Trophoblast cell (in vitro differentiated cells and primary cell): ENCODE results near the gene TNK1.

Experiments used
- DNase-seq, 2 donors: peaks; one replicate each; pipeline ENCODE4 v3.0.0-alpha.2; 2016
- H2AFZ ChIP-seq: 2 replicates; pipeline ENCODE4 v1.6.1; 2013; ENCODE audit warnings: low read length, moderate library complexity, mild to moderate bottlenecking; ENCODE audit not compliant: insufficient read depth, poor library complexity
- H2AK5ac ChIP-seq: 2 replicates; pipeline ENCODE4 v1.6.1; 2013; ENCODE audit warnings: mild to moderate bottlenecking, low read length
- H2BK120ac ChIP-seq: 2 replicates; pipeline ENCODE4 v1.6.1; 2013; ENCODE audit warnings: low read length, mild to moderate bottlenecking, moderate library complexity; ENCODE audit not compliant: insufficient read depth, poor library complexity
- H2BK12ac ChIP-seq: 2 replicates; pipeline ENCODE4 v1.6.1; 2013; ENCODE audit warnings: mild to moderate bottlenecking, low read length, moderate library complexity
- H2BK5ac ChIP-seq: 2 replicates; pipeline ENCODE4 v1.6.1; 2013; ENCODE audit warnings: low read length, low read depth, moderate library complexity, mild to moderate bottlenecking; ENCODE audit not compliant: poor library complexity
- H3K14ac ChIP-seq: 2 replicates; pipeline ENCODE4 v1.6.1; 2013; ENCODE audit warnings: mild to moderate bottlenecking, low read length
- H3K18ac ChIP-seq: 2 replicates; pipeline ENCODE4 v1.6.1; 2013; ENCODE audit warnings: mild to moderate bottlenecking, low read length
- H3K23ac ChIP-seq: 2 replicates; pipeline ENCODE4 v1.6.1; 2013; ENCODE audit warnings: low read length
- H3K27ac ChIP-seq: 2 replicates; pipeline ENCODE4 v1.5.1; 2013; ENCODE audit warnings: low read depth, mild to moderate bottlenecking, inconsistent platforms, low read length, moderate library complexity
- H3K27me3 ChIP-seq: 2 replicates; pipeline ENCODE4 v1.6.1; 2013; ENCODE audit warnings: inconsistent platforms, mild to moderate bottlenecking, low read length, moderate library complexity; ENCODE audit not compliant: insufficient read depth
- H3K36me3 ChIP-seq, 2 experiments: 1 replicate in 1 of 2; 2 replicates in 1 of 2; pipeline ENCODE4 v1.6.1; 2013; ENCODE audit warnings: low read length in 2 of 2, mild to moderate bottlenecking in 2 of 2, moderate library complexity in 1 of 2; ENCODE audit not compliant: insufficient read depth in 2 of 2, control insufficient read depth in 1 of 2
- H3K4ac ChIP-seq: 2 replicates; pipeline ENCODE4 v1.6.1; 2013; ENCODE audit warnings: low read depth, mild to moderate bottlenecking, low read length, moderate library complexity
- H3K4me1 ChIP-seq, 2 experiments: 1 replicate in 1 of 2; 2 replicates in 1 of 2; pipeline ENCODE4 v1.6.1; 2013; ENCODE audit warnings: low read length in 2 of 2, mild to moderate bottlenecking in 2 of 2, moderate library complexity in 1 of 2; ENCODE audit not compliant: insufficient read depth in 2 of 2, control insufficient read depth in 1 of 2
- H3K4me2 ChIP-seq: 2 replicates; pipeline ENCODE4 v1.6.1; 2013; ENCODE audit warnings: inconsistent platforms, mild to moderate bottlenecking, low read length, moderate library complexity
- H3K4me3 ChIP-seq: 2 replicates; pipeline ENCODE4 v1.5.1; 2013; ENCODE audit warnings: mild to moderate bottlenecking, low read depth, low read length, inconsistent platforms
- H3K79me1 ChIP-seq: one replicate; pipeline ENCODE4 v1.6.1; 2013; ENCODE audit warnings: low read length
- H3K79me2 ChIP-seq: 2 replicates; pipeline ENCODE4 v1.6.1; 2013; ENCODE audit warnings: low read length, mild to moderate bottlenecking; ENCODE audit not compliant: control insufficient read depth, insufficient read depth, poor library complexity
- H3K9ac ChIP-seq: 2 replicates; pipeline ENCODE4 v1.6.1; 2013; ENCODE audit warnings: mild to moderate bottlenecking, low read length
- H3K9me3 ChIP-seq: 2 replicates; pipeline ENCODE4 v1.6.1; 2013; ENCODE audit warnings: low read depth, mild to moderate bottlenecking, control low read depth, inconsistent platforms, low read length; ENCODE audit not compliant: insufficient read depth
- H4K12ac ChIP-seq: 2 replicates; pipeline ENCODE4 v1.6.1; 2013; ENCODE audit warnings: low read depth, mild to moderate bottlenecking, low read length, moderate library complexity
- H4K8ac ChIP-seq: 2 replicates; pipeline ENCODE4 v1.6.1; 2013; ENCODE audit warnings: low read depth, mild to moderate bottlenecking, low read length, moderate library complexity
- H4K91ac ChIP-seq: one replicate; pipeline ENCODE4 v1.6.1; 2013; ENCODE audit warnings: low read depth, mild to moderate bottlenecking, low read length, moderate library complexity
- WGBS: extraction: QIAGEN DNeasy Blood & Tissue Kit; methylation state at CpG from one replicate; pipeline ENCODE4 v1.1.7; 2013; ENCODE audit warnings: missing lambda C conversion rate; ENCODE audit not compliant: insufficient read length, insufficient coverage; ENCODE audit errors: extremely low coverage; 5-methylcytosine and 5-hydroxymethylcytosine counted together

Gene TNK1

GRCh38 chr17:7396147-7396546 is 15.3 kb downstream of the TNK1 start:
- H3K4me3 ChIP-seq: peak overlapping the region; percentile 7
- H3K9me3 ChIP-seq: no peaks in the 10 kb centered on the region
- H2BK120ac ChIP-seq: no peak overlapping the region
- H3K27ac ChIP-seq: no peak overlapping the region
- no peak overlapping the region for H4K12ac ChIP-seq
- no peak overlapping the region for H2AFZ ChIP-seq
- peaks cover 14 to 18% of the 10 kb centered on the region in 2 experiments for H3K4me1 ChIP-seq
- no peak overlapping the region for H3K23ac ChIP-seq
- H3K79me1 ChIP-seq: peaks cover 17% of the 10 kb centered on the region
- WGBS: no CpG with 5 or more reads among the region's 4 CpGs
- H3K18ac ChIP-seq: no peak overlapping the region
- H3K79me2 ChIP-seq: peaks cover 12% of the 10 kb centered on the region
- no peak overlapping the region for H4K91ac ChIP-seq
- no peak overlapping the region for H2BK5ac ChIP-seq
- H3K4ac ChIP-seq: no peak overlapping the region
- no peak overlapping the region for H4K8ac ChIP-seq
- peaks cover 10 to 13% of the 10 kb centered on the region in 2 experiments for H3K36me3 ChIP-seq
- no peak overlapping the region for H2BK12ac ChIP-seq
- no peak for DNase-seq
- H3K27me3 ChIP-seq: no peaks in the 10 kb centered on the region
- H3K4me2 ChIP-seq: no peak overlapping the region
- H3K9ac ChIP-seq: no peak overlapping the region
- H3K14ac ChIP-seq: no peak overlapping the region
- H2AK5ac ChIP-seq: peak overlapping the region; percentile 46

- Histone ChIP-seq H4K91ac (no peak overlapping the region), H3K14ac (no peak overlapping the region), H3K4me3 (no peak overlapping the region), H4K8ac (no peak overlapping the region), H3K9me3 (no peaks in the 10 kb centered on the region), H3K4me1 (peaks cover 13 to 17% of the 10 kb centered on the region in 2 experiments), H3K79me1 (peaks cover 19% of the 10 kb centered on the region), H3K79me2 (peaks cover 9% of the 10 kb centered on the region), H2AFZ (no peak overlapping the region), H3K27me3 (no peaks in the 10 kb centered on the region), H2BK5ac (no peak overlapping the region), H2BK120ac (no peak overlapping the region), H3K27ac (no peak overlapping the region), H3K4me2 (no peak overlapping the region), H4K12ac (no peak overlapping the region), H3K36me3 (no peaks in the 10 kb centered on the region), H2BK12ac (no peak overlapping the region), H3K4ac (no peak overlapping the region), H2AK5ac (no peak overlapping the region), H3K23ac (no peak overlapping the region), H3K18ac (no peak overlapping the region), H3K9ac (no peak overlapping the region)
- DNase-seq: no peak
- WGBS: no CpG with 5 or more reads among the region's 2 CpGs
These were observed 17.7 kb downstream of the TNK1 start for GRCh38 chr17:7398612-7399011.

GRCh38 chr17:7403043-7403726 is 22.3 kb downstream of the TNK1 start:
- peak overlapping the region; percentile 34 for H3K23ac ChIP-seq
- peak overlapping the region; percentile 87 for H3K14ac ChIP-seq
- peak overlapping the region; percentile 46 for H2BK120ac ChIP-seq
- H3K4me3 ChIP-seq: peak overlapping the region; percentile 68
- peak overlapping the region; percentile 94 for H2BK12ac ChIP-seq
- H3K18ac ChIP-seq: peak overlapping the region; percentile 92
- peak overlapping the region; percentile 3 for H2AK5ac ChIP-seq
- H4K91ac ChIP-seq: peak overlapping the region; percentile 75
- peak overlapping the region; percentile 78 for H3K4ac ChIP-seq
- peaks cover 3% of the 10 kb centered on the region for H3K79me2 ChIP-seq
- peak overlapping the region; percentile 54 for H3K9ac ChIP-seq
- peak overlapping the region; percentile 39 for H2AFZ ChIP-seq
- peak overlapping the region; percentile 64 for H2BK5ac ChIP-seq
- peak overlapping the region; percentile 95 for H3K27ac ChIP-seq
- H3K9me3 ChIP-seq: no peaks in the 10 kb centered on the region
- no CpG with 5 or more reads among the region's 16 CpGs for WGBS
- peak overlapping the region; percentile 74 for H4K8ac ChIP-seq
- H3K36me3 ChIP-seq: no peaks in the 10 kb centered on the region
- H3K79me1 ChIP-seq: peaks cover 15% of the 10 kb centered on the region
- H3K27me3 ChIP-seq: no peaks in the 10 kb centered on the region
- no peak for DNase-seq
- peak overlapping the region; percentile 81 for H4K12ac ChIP-seq
- peak overlapping the region; percentile 85 for H3K4me2 ChIP-seq
- peaks cover 8 to 14% of the 10 kb centered on the region in 2 experiments for H3K4me1 ChIP-seq

- peak overlapping the region; percentile 17 for H2AFZ ChIP-seq
- peaks cover 8 to 14% of the 10 kb centered on the region in 2 experiments for H3K4me1 ChIP-seq
- peak overlapping the region; percentile 79 for H2BK120ac ChIP-seq
- peak overlapping the region; percentile 96 for H2BK5ac ChIP-seq
- H3K27me3 ChIP-seq: no peaks in the 10 kb centered on the region
- no CpG with 5 or more reads among the region's 13 CpGs for WGBS
- peaks cover 3% of the 10 kb centered on the region for H3K79me2 ChIP-seq
- H3K36me3 ChIP-seq: peaks cover 2 to 3% of the 10 kb centered on the region in 2 experiments
- H3K27ac ChIP-seq: peak overlapping the region; percentile 95
- peak overlapping the region; percentile 94 for H4K8ac ChIP-seq
- no peak overlapping the region for H3K23ac ChIP-seq
- peak overlapping the region; percentile 91 for H3K14ac ChIP-seq
- H4K91ac ChIP-seq: peak overlapping the region; percentile 83
- H2AK5ac ChIP-seq: no peak overlapping the region
- H3K4me3 ChIP-seq: peak overlapping the region; percentile 83
- no peaks in the 10 kb centered on the region for H3K9me3 ChIP-seq
- peak overlapping the region; percentile 87 for H4K12ac ChIP-seq
- no peak overlapping the region for H2BK12ac ChIP-seq
- H3K4me2 ChIP-seq: peak overlapping the region; percentile 85
- no peak for DNase-seq
- no peak overlapping the region for H3K4ac ChIP-seq
- H3K18ac ChIP-seq: peak overlapping the region; percentile 96
- H3K79me1 ChIP-seq: peaks cover 15% of the 10 kb centered on the region
- H3K9ac ChIP-seq: peak overlapping the region; percentile 93
These were observed 22.8 kb downstream of the TNK1 start for GRCh38 chr17:7403727-7403976.
